D721Med (cell line): ENCODE results near the gene ILKAP.

Experiments used
- DNase-seq: peaks from one replicate; pipeline ENCODE4 v3.0.0; 2011; ENCODE audit warnings: low spot score; ENCODE audit not compliant: insufficient read length
- FAIRE-seq: peaks from 2 replicates; lab custom pipeline; 2011; peaks lifted over from hg19 to GRCh38; lab: Jason Lieb, UNC
- TF ChIP-seq, protein P1 (sequence below): IDR thresholded peaks from 2 replicates; pipeline ENCODE4 v1.5.1; 2012; ENCODE audit warnings: mild to moderate bottlenecking, control low read depth; ENCODE audit not compliant: insufficient read depth; ENCODE audit errors: missing control alignments

The ILKAP gene

GRCh38 chr2:238138331-238139195 lies 64.9 kb downstream of the ILKAP start, which contains the start of gene KLHL30:
KLHL30 (plus strand) TSS chr2:238138668; CDS start chr2:238140755, 2,087 bp downstream.
- TF ChIP-seq, protein P1, sequence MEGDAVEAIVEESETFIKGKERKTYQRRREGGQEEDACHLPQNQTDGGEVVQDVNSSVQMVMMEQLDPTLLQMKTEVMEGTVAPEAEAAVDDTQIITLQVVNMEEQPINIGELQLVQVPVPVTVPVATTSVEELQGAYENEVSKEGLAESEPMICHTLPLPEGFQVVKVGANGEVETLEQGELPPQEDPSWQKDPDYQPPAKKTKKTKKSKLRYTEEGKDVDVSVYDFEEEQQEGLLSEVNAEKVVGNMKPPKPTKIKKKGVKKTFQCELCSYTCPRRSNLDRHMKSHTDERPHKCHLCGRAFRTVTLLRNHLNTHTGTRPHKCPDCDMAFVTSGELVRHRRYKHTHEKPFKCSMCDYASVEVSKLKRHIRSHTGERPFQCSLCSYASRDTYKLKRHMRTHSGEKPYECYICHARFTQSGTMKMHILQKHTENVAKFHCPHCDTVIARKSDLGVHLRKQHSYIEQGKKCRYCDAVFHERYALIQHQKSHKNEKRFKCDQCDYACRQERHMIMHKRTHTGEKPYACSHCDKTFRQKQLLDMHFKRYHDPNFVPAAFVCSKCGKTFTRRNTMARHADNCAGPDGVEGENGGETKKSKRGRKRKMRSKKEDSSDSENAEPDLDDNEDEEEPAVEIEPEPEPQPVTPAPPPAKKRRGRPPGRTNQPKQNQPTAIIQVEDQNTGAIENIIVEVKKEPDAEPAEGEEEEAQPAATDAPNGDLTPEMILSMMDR, result no peak
- FAIRE-seq, result no peak
- DNase-seq, result no peak

DNA sequence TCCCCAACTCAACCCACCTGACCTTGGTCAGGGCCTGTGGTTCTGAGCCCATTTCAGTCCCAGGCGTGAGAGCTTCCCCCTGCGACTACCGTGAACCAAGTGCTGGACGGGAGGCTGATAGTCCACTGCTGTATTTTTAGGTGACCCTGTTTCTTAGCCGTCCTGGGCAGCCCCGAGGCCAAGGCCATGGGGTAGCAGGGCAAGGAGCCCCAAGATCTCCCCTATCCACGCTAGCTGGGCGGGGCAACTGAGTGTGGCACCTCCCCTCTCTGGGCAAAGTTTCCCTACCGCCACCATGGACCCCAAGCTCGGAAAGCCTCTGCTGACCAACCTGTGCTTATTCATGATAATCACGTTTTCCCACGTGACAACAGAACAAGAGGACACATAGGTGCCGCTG lies 65.6 kb downstream of the ILKAP start:
- DNase-seq, result no peak
- TF ChIP-seq, protein P1, result no peak
- no peak for FAIRE-seq

DNA sequence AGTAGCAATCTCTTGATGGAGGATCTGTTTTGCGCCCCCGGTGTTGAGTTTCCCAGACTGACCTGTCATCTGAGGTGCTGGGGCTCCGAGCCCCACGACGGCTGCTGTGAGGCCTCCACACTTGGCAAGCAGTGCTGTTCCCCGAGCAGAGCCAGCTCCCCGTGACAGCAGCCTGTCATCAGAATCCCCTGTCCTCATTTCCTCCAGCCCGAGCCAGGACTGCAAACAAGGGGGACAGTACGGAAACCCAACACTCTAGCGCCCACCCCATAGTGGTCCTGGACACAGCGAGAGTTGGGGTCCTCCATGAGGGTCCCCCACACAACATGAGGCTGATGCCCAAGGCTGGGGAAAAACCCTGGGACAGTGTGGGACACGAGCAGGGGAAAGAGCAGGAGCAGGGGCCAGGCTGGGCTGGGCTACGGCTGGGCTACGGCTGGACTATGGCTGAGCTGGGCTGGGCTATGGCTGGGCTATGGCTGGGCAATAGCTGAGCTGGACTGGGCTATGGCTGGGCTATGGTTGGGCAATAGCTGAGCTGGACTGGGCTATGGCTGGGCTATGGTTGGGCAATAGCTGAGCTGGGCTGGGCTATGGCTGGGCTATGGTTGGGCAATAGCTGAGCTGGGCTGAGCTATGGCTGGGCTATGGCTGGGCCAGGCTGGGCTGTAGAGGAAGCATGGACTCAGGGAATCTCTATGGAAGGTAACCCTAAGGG lies 66.5 kb downstream of the ILKAP start:
- TF ChIP-seq, protein P1, result no peak

GRCh38 chr2:238135601-238136150 lies 67.8 kb downstream of the ILKAP start:
- DNase-seq (no peak), FAIRE-seq (no peak)
- TF ChIP-seq, protein P1, result no peak

More for the DNA sequence above, 66.5 kb downstream of the ILKAP start:
- FAIRE-seq, result no peak
- DNase-seq, result no peak

DNA sequence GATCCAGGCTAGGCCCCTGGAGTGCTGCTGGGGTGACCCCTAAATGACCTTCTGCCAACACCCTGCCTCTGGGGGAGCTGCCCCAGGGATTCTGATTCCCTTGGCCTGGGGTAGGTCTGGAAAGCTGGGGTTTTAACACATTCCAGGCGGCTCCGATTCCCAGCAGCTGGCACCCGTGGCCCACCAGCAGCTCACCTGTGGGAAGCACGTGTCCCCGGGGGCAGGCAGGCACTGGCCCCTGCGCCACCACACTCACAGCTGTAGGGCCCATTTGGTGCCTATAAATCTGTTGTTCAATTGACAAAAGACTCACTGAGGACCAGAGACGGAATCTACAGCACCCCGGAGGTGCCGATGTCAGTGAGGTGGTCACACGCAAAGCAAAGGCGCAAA lies 69.1 kb downstream of the ILKAP start:
- DNase-seq, result no peak
- FAIRE-seq, result no peak
- TF ChIP-seq, protein P1, result no peak

DNA sequence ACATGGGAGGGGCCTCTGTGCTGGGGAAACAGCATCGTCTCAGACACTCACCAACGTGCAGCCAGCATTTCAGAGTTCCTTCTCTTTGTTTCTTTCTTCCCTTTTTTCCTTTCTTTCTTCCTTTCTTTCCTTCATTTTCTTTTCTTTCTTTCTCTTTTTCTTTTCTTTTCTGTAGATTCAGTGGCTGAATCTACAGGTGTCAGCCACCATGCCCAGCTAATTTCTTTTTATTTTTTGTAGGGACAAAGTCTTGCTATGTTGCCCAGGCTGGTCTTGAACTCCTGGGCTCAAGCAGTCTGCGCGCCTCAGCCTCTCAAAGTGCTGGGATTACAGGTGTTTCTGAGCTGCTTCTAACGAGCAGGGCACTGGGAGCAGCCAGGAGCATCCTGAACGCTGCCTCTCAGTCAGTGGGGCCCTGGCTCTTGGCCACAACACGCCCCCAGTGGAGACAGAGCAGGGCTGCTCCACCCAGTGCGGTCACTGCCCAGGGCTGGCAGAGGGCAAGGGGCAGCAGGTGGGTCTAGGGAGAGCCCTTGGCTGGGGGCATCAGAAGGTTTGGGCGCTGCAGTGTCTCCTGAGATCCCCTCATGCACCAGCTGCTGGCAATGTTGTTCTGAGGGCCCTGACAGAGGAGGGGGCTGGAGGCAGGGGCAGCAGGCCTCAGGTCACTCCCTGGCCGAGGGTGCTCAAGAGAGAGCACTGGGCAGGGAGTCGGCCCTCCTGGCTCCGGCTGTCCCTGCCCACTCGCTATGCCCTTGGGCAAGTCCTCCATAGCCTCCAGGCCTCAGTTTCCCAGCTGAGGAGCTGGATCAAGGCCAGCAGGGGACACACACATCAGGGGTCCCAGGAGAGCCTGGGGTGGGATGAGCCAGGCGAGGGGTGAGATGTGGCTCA lies 69.7 kb downstream of the ILKAP start:
- TF ChIP-seq, protein P1, result no peak
- no peak for FAIRE-seq
- no peak for DNase-seq
